CD4-positive, alpha-beta T cell treated with Interleukin-10 for 1 hour (primary cell): ENCODE data around the gene GPAT2.
"Not testable (repeated sequence)": the region's sequence is repeated elsewhere in the genome, so short reads cannot be mapped to it uniquely, and the experiment has no call there.

Experiments used
- DNase-seq: peaks from one replicate; pipeline ENCODE4 v3.0.0-alpha.2; 2020

Gene GPAT2

GRCh38 chr2:96034792-96035191 is at the start of gene GPAT2:
TSS of gene GPAT2 (minus strand) at chr2:96034916. CDS start at chr2:96032359, 2,557 bp downstream.
- not testable (repeated sequence) for DNase-seq

- DNase-seq = no peak
Measured at GRCh38 chr2:96083989-96084857, 49.5 kb upstream of the GPAT2 start.

- DNase-seq = no peak
Measured at GRCh38 chr2:96083064-96083939, 48.6 kb upstream of the GPAT2 start.

GRCh38 chr2:96082211-96083063 is 47.7 kb upstream of the GPAT2 start:
- no peak for DNase-seq

- DNase-seq = no peak
Measured at GRCh38 chr2:96081042-96081441, 46.3 kb upstream of the GPAT2 start.

GRCh38 chr2:96075199-96075771 is 40.6 kb upstream of the GPAT2 start:
- no peak for DNase-seq

- no peak for DNase-seq
Measured at GRCh38 chr2:96074156-96074555, 39.4 kb upstream of the GPAT2 start.

GRCh38 chr2:96073170-96073775 is 38.6 kb upstream of the GPAT2 start:
- DNase-seq = no peak

- DNase-seq = no peak
Measured at GRCh38 chr2:96072746-96073145, 38.0 kb upstream of the GPAT2 start.

GRCh38 chr2:96071977-96072491 is 37.3 kb upstream of the GPAT2 start:
- not testable (repeated sequence) for DNase-seq

- DNase-seq = not testable (repeated sequence)
Measured at GRCh38 chr2:96071087-96071976, 36.6 kb upstream of the GPAT2 start.

GRCh38 chr2:96070351-96070750 is 35.6 kb upstream of the GPAT2 start:
- not testable (repeated sequence) for DNase-seq

- DNase-seq = not testable (repeated sequence)
Measured at GRCh38 chr2:96069878-96070277, 35.2 kb upstream of the GPAT2 start.

GRCh38 chr2:96067902-96068581 is 33.3 kb upstream of the GPAT2 start:
- DNase-seq = not testable (repeated sequence)

GRCh38 chr2:96067098-96067660 is 32.5 kb upstream of the GPAT2 start:
- not testable (repeated sequence) for DNase-seq

GRCh38 chr2:96066511-96066910 is 31.8 kb upstream of the GPAT2 start:
- DNase-seq = not testable (repeated sequence)

GRCh38 chr2:96065954-96066353 is 31.2 kb upstream of the GPAT2 start:
- DNase-seq = not testable (repeated sequence)

GRCh38 chr2:96065381-96065930 is 30.7 kb upstream of the GPAT2 start:
- DNase-seq = no peak

GRCh38 chr2:96064760-96065159 is 30.0 kb upstream of the GPAT2 start:
- DNase-seq = not testable (repeated sequence)
